ENCODE data around the gene MFN2.

Gene MFN2

DNA sequence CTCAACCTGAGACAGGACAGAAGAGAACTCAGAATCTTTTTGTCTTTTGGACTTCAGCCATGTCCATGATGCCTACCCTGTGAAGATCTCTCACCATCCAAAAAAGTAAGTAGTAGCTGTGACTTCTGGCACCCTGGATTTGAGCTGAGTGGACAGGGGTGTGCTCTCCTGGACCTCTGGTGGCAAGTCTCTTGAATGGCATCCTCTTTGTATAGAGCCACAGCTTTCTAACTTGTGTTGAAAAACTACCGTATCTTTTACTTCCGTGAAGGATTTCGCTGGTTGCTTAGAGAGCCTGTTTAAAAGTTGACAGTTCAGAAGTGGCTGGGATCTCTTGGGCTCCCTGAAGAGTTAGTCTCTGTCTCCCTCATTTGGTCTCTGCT, 1.8 kb downstream of the MFN2 start:
- in situ Hi-C loops (cut with HindIII; ENCODE audit: low sequenced_read_pairs), result no loop called here
- no peak for DNase-seq (ENCODE audit: low read depth, low spot score)
- no peak overlapping the region for H3K4me3 ChIP-seq (ENCODE audit: low read depth, low read length)
- TF ChIP-seq, protein P1, sequence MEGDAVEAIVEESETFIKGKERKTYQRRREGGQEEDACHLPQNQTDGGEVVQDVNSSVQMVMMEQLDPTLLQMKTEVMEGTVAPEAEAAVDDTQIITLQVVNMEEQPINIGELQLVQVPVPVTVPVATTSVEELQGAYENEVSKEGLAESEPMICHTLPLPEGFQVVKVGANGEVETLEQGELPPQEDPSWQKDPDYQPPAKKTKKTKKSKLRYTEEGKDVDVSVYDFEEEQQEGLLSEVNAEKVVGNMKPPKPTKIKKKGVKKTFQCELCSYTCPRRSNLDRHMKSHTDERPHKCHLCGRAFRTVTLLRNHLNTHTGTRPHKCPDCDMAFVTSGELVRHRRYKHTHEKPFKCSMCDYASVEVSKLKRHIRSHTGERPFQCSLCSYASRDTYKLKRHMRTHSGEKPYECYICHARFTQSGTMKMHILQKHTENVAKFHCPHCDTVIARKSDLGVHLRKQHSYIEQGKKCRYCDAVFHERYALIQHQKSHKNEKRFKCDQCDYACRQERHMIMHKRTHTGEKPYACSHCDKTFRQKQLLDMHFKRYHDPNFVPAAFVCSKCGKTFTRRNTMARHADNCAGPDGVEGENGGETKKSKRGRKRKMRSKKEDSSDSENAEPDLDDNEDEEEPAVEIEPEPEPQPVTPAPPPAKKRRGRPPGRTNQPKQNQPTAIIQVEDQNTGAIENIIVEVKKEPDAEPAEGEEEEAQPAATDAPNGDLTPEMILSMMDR (IDR thresholded peaks at IDR 0.05; ENCODE audit: low read depth, low read length), result peak; percentile 37

DNA sequence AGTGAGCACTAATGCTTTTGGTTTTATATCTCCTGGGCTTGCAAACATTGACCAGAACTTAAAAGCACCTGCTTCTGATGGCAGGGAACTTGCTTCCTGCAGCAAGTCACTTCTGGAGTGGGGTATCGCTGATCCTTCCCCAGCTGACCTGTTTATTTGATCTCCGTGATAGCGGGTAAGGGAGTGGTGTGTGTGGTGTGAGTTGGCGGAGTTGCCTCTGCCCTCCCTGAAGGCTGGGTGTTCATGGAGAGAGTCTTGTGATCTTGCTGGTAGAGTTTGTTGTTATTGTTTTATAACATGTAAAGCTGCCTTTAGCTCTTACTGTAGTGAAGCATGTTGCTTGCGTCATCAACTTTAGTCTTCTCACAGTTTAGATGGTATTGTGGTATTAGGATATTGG, 3.9 kb downstream of the MFN2 start:
- TF ChIP-seq, protein P1 (IDR thresholded peaks at IDR 0.05; ENCODE audit: low read depth, low read length), result no peak
- no peak overlapping the region for H3K4me3 ChIP-seq (ENCODE audit: low read depth, low read length)
- no peak for DNase-seq (ENCODE audit: low read depth, low spot score)
- in situ Hi-C loops (cut with HindIII; ENCODE audit: low sequenced_read_pairs), result no loop called here

DNA sequence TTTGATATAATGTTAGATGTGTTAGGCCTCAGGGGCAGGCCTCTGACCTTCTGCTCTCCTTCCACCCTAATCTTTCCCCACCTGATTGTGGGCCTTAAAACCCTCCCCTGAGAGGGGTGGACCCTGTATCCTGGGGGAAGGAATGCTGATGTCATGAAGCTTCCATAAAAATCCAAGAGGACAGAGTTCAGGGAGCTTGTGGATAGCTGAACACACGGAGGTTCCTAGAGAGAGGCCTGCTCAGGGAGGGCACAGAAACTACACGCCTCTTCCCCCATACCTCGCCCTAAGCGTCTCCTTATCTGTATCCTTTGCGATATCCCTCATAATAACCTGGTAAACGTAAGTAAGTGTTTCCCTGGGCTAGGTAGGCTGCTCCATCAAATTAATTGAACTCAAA, 4.3 kb downstream of the MFN2 start:
- H3K4me3 ChIP-seq (ENCODE audit: low read depth, low read length), result no peak overlapping the region
- TF ChIP-seq, protein P1 (IDR thresholded peaks at IDR 0.05; ENCODE audit: low read depth, low read length), result no peak
- in situ Hi-C loops (cut with HindIII; ENCODE audit: low sequenced_read_pairs), result no loop called here
- DNase-seq (ENCODE audit: low read depth, low spot score), result no peak

DNA sequence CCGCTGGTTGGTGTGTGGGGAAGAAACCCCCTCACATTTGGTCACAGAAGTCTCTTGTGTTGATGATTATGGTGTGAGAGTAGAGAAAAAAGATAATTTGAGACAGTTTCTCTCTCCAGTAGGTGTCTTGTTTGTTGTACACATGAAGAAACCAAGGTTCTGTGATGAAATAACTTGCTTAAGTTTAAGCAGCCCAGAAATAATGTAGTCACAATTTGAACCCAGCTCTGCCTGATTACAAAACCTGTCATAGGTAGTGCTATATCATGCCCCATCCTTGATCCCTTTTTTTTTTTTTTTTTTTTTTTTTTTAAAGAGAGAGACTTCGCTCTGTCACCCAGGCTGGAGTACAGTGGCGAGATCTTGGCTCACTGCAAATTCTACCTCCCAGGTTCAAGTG, 4.9 kb downstream of the MFN2 start:
- no peak for DNase-seq (ENCODE audit: low read depth, low spot score)
- no peak overlapping the region for H3K4me3 ChIP-seq (ENCODE audit: low read depth, low read length)
- in situ Hi-C loops (cut with HindIII; ENCODE audit: low sequenced_read_pairs), result no loop called here
- TF ChIP-seq, protein P1 (IDR thresholded peaks at IDR 0.05; ENCODE audit: low read depth, low read length), result no peak

DNA sequence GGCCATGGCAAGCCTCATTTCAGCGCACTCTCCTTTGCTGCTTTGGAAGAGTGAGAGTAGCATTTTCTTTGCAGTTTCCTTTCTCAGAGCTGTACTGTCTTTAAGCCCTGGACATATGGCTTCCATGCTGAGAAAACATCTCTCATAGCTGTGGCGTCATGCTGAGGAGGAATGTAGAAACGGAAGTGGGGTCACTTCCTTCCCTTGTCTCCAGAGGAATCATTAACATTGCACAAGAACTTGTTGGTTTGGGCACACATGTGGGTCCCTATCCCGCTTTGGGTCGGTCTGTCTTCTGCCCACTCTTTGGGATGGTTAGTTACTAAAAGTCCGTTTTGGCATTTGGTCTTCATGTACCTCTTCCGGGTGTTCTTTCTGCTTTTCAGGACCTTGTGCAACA, 5.6 kb downstream of the MFN2 start:
- TF ChIP-seq, protein P1 (IDR thresholded peaks at IDR 0.05; ENCODE audit: low read depth, low read length), result no peak
- in situ Hi-C loops (cut with HindIII; ENCODE audit: low sequenced_read_pairs), result no loop called here
- H3K4me3 ChIP-seq (ENCODE audit: low read depth, low read length), result no peak overlapping the region
- DNase-seq (ENCODE audit: low read depth, low spot score), result peak; percentile 81

DNA sequence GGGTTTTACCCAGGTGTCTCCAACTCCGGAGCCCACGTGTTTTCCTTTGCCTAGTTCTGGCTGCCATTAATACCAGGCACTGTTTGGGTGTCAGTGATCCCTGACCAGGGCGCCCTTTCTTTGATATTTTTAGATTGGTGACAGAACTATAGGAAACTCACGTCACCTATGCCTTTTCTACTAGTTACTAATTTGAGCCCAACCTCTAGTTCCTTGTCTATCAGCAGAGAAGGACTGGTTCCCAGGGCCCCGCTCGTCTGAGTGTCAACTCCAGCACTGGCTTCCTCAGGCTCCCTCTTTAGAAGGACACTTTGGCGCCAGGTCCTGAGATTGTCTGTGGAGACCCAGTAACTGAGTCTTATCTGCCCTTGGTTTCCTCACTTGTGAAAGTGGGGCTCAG, 9.4 kb downstream of the MFN2 start:
- in situ Hi-C loops (cut with HindIII; ENCODE audit: low sequenced_read_pairs), result no loop called here
- DNase-seq (ENCODE audit: low read depth, low spot score), result no peak
- TF ChIP-seq, protein P1 (IDR thresholded peaks at IDR 0.05; ENCODE audit: low read depth, low read length), result no peak
- no peak overlapping the region for H3K4me3 ChIP-seq (ENCODE audit: low read depth, low read length)

Measured in astrocyte of the spinal cord (primary cell).